Measurements from ENCODE around the gene CHRNG.

CHRNG gene

DNA sequence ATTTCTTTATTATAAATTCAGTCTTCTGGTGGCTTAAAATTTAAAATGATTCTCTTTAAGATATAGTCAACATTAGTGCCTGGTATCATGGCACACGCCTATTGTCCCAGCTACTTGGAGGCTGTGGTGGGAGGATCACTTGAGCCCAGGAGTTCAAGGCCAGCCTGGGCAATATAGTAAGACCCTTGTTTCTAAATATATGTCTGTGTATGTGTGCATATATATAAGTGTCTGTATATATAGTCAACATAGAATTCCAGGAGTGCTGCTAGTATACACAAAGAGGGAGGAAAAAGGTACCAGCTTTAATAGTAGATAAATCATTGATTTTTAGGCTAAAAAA lies 35.9 kb downstream of the CHRNG start:
- peaks cover 48% of the 10 kb centered on the region for H3K36me3 ChIP-seq (ENCODE audit: control insufficient read depth, insufficient read depth, low read length)
- H3K27ac ChIP-seq (ENCODE audit: insufficient read depth, low read length, poor library complexity, severe bottlenecking), result no peak overlapping the region
- H3K27me3 ChIP-seq (replicated peaks; ENCODE audit: control insufficient read depth, insufficient read depth, low read length, poor library complexity, severe bottlenecking), result no peaks in the 10 kb centered on the region

DNA sequence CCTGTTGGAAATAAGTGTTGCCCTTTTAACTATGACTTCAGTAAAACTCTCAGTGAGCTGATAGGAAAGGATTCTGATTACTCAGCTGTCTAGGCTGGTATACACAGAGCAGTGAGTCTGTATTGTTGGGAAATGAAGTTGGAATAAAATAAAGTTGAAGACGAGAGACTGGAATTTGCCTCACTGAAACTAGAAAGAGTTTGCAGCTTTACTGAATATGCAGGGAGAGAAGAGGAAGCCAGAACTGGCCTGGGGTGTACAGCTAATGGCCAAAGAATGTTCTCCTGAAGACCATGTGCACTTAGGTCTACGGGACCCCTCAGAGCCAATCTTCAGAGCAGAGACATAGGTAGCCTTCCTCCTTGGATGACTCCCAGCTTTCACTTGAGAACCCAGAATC lies 37.5 kb downstream of the CHRNG start:
- DNase-seq, result no peak
- H3K4me3 ChIP-seq (ENCODE audit: insufficient read depth, low read depth, low read length, poor library complexity, severe bottlenecking), result no peak overlapping the region
- no peak overlapping the region for H3K27ac ChIP-seq (ENCODE audit: insufficient read depth, low read length, poor library complexity, severe bottlenecking)
- H3K36me3 ChIP-seq (ENCODE audit: control insufficient read depth, insufficient read depth, low read length), result peaks cover 59% of the 10 kb centered on the region
- H3K4me1 ChIP-seq (ENCODE audit: control insufficient read depth, insufficient read depth, low read length, poor library complexity, severe bottlenecking), result no peaks in the 10 kb centered on the region
- H3K9me3 ChIP-seq (ENCODE audit: control insufficient read depth, low read length), result no peaks in the 10 kb centered on the region
- no peaks in the 10 kb centered on the region for H3K27me3 ChIP-seq (replicated peaks; ENCODE audit: control insufficient read depth, insufficient read depth, low read length, poor library complexity, severe bottlenecking)

More for the DNA sequence above, 35.9 kb downstream of the CHRNG start:
- Histone ChIP-seq H3K9me3 (ENCODE audit: control insufficient read depth, low read length) (no peaks in the 10 kb centered on the region), H3K4me3 (ENCODE audit: insufficient read depth, low read depth, low read length, poor library complexity, severe bottlenecking) (no peak overlapping the region), H3K4me1 (ENCODE audit: control insufficient read depth, insufficient read depth, low read length, poor library complexity, severe bottlenecking) (no peaks in the 10 kb centered on the region)
- DNase-seq, result no peak

DNA sequence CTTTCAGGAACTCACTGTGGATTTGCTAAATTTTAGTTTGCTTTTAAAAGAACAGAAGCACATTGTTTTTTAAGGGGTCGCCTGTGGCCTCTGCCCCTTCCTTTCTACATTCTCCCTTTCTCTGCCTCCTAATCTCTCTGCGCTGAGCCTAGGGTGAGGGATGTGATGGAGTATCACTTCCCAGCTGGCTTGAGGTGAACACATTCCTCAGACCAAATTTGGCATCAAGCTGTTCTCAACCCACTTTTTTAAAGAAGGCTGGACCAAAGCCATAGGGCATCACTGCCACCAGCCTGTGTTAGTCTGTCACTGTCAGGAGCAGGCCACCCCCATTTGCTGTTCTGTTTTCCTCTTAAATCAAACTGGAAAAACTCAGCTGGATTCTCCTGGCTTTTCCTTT lies 38.3 kb downstream of the CHRNG start:
- Histone ChIP-seq H3K9me3 (ENCODE audit: control insufficient read depth, low read length) (no peaks in the 10 kb centered on the region), H3K27me3 (replicated peaks; ENCODE audit: control insufficient read depth, insufficient read depth, low read length, poor library complexity, severe bottlenecking) (no peaks in the 10 kb centered on the region), H3K4me1 (ENCODE audit: control insufficient read depth, insufficient read depth, low read length, poor library complexity, severe bottlenecking) (no peaks in the 10 kb centered on the region), H3K4me3 (ENCODE audit: insufficient read depth, low read depth, low read length, poor library complexity, severe bottlenecking) (no peak overlapping the region), H3K36me3 (ENCODE audit: control insufficient read depth, insufficient read depth, low read length) (peaks cover 61% of the 10 kb centered on the region), H3K27ac (ENCODE audit: insufficient read depth, low read length, poor library complexity, severe bottlenecking) (no peak overlapping the region)
- DNase-seq, result no peak

DNA sequence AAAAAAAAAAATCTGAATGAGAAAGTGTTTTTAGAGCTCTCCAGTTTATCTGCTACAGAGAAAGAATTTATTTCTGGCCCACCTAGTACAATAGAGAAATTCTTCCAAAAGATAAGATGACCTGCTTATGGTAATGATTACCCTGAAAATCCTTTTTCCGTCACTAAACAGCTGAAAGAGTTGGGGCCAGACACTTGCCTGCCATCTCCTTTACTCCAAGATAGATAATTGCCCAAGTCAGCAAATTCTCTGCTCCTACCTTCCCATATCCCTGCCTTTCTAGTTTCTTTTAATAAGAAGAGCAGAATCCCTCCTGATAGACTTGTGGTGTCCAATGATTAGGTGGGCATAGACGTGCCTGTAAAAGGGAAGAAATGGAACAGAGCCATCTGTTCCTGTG lies 39.1 kb downstream of the CHRNG start:
- Histone ChIP-seq H3K27ac (ENCODE audit: insufficient read depth, low read length, poor library complexity, severe bottlenecking) (no peak overlapping the region), H3K9me3 (ENCODE audit: control insufficient read depth, low read length) (no peaks in the 10 kb centered on the region), H3K4me3 (ENCODE audit: insufficient read depth, low read depth, low read length, poor library complexity, severe bottlenecking) (no peak overlapping the region), H3K36me3 (ENCODE audit: control insufficient read depth, insufficient read depth, low read length) (peaks cover 60% of the 10 kb centered on the region), H3K27me3 (replicated peaks; ENCODE audit: control insufficient read depth, insufficient read depth, low read length, poor library complexity, severe bottlenecking) (no peaks in the 10 kb centered on the region), H3K4me1 (ENCODE audit: control insufficient read depth, insufficient read depth, low read length, poor library complexity, severe bottlenecking) (no peaks in the 10 kb centered on the region)
- no peak for DNase-seq

DNA sequence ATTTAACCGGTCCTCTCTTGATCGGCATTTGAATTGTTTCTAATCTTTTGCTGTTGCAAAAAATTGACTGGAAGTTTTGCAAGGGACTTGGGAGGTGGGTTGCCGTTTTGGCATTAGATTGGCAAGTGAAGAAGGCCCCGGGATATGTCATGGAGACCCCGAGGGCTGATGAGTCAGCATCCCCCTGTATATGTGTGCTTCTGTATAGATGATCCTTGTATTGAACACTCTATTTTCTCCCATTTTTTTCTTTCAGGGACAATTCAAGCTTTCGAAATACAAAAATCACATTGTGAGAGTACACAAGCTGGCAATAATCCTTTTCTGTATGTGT lies 41.1 kb downstream of the CHRNG start:
- peaks cover 46% of the 10 kb centered on the region for H3K36me3 ChIP-seq (ENCODE audit: control insufficient read depth, insufficient read depth, low read length)

DNA sequence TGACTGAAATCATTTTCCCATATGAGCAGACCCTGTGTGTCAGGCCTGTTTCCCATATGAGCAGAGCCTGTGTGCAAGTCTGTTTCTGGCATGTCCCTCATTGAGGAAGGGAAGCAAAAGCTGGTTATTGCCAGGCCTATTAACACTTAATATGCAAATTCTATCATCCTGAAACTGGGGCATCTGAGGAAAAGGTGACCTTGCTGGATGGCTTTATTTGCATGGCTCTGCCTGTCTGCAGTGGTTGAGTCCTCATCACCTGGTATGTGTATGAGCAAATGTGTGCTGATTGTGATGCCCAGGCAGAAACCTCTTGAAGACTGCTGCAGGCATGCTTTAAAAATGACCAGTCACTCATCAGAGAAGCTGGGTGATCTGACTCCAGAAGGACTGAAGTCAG lies 42.2 kb downstream of the CHRNG start:
- Histone ChIP-seq H3K27ac (ENCODE audit: insufficient read depth, low read length, poor library complexity, severe bottlenecking) (no peak overlapping the region), H3K9me3 (ENCODE audit: control insufficient read depth, low read length) (no peaks in the 10 kb centered on the region), H3K27me3 (replicated peaks; ENCODE audit: control insufficient read depth, insufficient read depth, low read length, poor library complexity, severe bottlenecking) (no peaks in the 10 kb centered on the region), H3K4me3 (ENCODE audit: insufficient read depth, low read depth, low read length, poor library complexity, severe bottlenecking) (no peak overlapping the region), H3K36me3 (ENCODE audit: control insufficient read depth, insufficient read depth, low read length) (peaks cover 39% of the 10 kb centered on the region), H3K4me1 (ENCODE audit: control insufficient read depth, insufficient read depth, low read length, poor library complexity, severe bottlenecking) (no peaks in the 10 kb centered on the region)
- no peak for DNase-seq

More for the DNA sequence above, 41.1 kb downstream of the CHRNG start:
- H3K4me3 ChIP-seq (ENCODE audit: insufficient read depth, low read depth, low read length, poor library complexity, severe bottlenecking), result no peak overlapping the region
- H3K9me3 ChIP-seq (ENCODE audit: control insufficient read depth, low read length), result no peaks in the 10 kb centered on the region
- no peaks in the 10 kb centered on the region for H3K27me3 ChIP-seq (replicated peaks; ENCODE audit: control insufficient read depth, insufficient read depth, low read length, poor library complexity, severe bottlenecking)
- no peak overlapping the region for H3K27ac ChIP-seq (ENCODE audit: insufficient read depth, low read length, poor library complexity, severe bottlenecking)
- DNase-seq, result no peak
- H3K4me1 ChIP-seq (ENCODE audit: control insufficient read depth, insufficient read depth, low read length, poor library complexity, severe bottlenecking), result no peaks in the 10 kb centered on the region

DNA sequence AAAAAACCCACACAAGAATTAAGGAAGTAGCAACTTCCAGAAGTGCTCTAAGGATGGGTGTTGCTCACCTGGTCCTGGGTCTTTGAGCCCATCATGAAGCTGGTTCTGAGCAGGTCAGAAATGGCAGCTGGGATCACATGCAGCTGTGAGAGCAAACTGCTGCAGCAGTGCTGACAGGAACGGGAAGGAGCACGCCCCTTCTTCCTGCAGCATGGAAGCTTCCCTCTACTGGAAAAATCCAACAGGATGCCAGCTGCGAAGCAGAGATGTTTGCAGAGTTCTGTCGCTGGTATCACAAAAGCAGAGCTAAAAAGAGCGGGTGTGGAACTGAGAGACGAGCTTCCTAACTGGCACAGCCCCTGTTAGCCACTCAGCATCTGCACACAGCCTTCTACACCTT lies 44.7 kb downstream of the CHRNG start:
- H3K27ac ChIP-seq (ENCODE audit: insufficient read depth, low read length, poor library complexity, severe bottlenecking), result no peak overlapping the region
- no peak for DNase-seq
- H3K4me1 ChIP-seq (ENCODE audit: control insufficient read depth, insufficient read depth, low read length, poor library complexity, severe bottlenecking), result no peaks in the 10 kb centered on the region
- no peak overlapping the region for H3K4me3 ChIP-seq (ENCODE audit: insufficient read depth, low read depth, low read length, poor library complexity, severe bottlenecking)
- H3K27me3 ChIP-seq (replicated peaks; ENCODE audit: control insufficient read depth, insufficient read depth, low read length, poor library complexity, severe bottlenecking), result no peaks in the 10 kb centered on the region
- H3K9me3 ChIP-seq (ENCODE audit: control insufficient read depth, low read length), result no peaks in the 10 kb centered on the region
- H3K36me3 ChIP-seq (ENCODE audit: control insufficient read depth, insufficient read depth, low read length), result peaks cover 30% of the 10 kb centered on the region

DNA sequence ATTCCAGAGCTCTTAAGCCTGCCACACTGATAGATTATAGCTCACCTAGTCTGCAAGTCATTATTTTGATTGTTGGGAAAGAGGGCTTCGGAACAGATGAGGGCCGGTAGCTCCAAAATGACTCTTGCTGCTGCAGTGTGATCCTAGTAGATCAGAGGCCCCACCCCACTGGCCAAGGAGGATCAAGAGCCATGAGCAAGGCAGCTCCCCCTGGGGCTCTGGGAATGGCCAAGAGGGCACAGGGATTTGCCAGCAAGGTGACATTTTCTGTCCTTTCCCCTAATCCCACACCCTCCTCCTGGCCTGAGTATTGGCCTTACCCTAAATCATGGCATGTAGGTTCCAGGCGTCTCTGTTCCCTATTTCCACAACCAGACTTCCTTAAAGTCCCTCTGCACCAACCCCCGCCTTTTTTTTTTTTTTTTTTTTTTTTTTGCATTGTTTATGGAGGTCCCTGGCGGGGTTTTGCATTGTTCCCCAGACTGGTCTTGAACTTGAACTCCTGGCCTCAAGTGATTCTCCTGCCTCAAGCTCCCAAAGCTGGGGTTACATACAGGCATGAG lies 47.5 kb downstream of the CHRNG start:
- no peaks in the 10 kb centered on the region for H3K9me3 ChIP-seq (ENCODE audit: control insufficient read depth, low read length)
- no peaks in the 10 kb centered on the region for H3K4me1 ChIP-seq (ENCODE audit: control insufficient read depth, insufficient read depth, low read length, poor library complexity, severe bottlenecking)
- H3K27me3 ChIP-seq (replicated peaks; ENCODE audit: control insufficient read depth, insufficient read depth, low read length, poor library complexity, severe bottlenecking), result no peaks in the 10 kb centered on the region
- DNase-seq, result no peak
- no peak overlapping the region for H3K4me3 ChIP-seq (ENCODE audit: insufficient read depth, low read depth, low read length, poor library complexity, severe bottlenecking)
- H3K36me3 ChIP-seq (ENCODE audit: control insufficient read depth, insufficient read depth, low read length), result peaks cover 11% of the 10 kb centered on the region
- H3K27ac ChIP-seq (ENCODE audit: insufficient read depth, low read length, poor library complexity, severe bottlenecking), result no peak overlapping the region

DNA sequence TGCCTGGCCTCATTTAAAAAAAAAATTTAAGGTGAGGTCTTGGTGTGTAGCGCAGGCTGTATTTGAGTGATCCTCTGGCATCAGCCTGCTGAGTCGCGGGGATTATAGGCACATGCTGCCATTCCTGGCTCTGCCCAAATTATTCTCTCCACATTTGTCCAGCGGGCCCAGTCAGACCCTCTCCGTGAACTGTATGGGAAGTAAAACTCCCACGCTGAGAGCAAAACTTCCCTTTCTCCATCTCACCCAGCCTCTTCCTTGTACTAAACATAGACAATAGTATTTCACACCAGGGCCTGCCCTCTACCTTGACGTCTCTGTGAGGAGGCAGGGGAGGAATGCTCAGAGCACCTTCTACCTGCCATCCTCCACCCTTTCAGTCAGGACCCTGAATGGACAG lies 48.0 kb downstream of the CHRNG start:
- Histone ChIP-seq H3K4me3 (ENCODE audit: insufficient read depth, low read depth, low read length, poor library complexity, severe bottlenecking) (no peak overlapping the region), H3K4me1 (ENCODE audit: control insufficient read depth, insufficient read depth, low read length, poor library complexity, severe bottlenecking) (no peaks in the 10 kb centered on the region), H3K36me3 (ENCODE audit: control insufficient read depth, insufficient read depth, low read length) (peaks cover 7% of the 10 kb centered on the region), H3K27ac (ENCODE audit: insufficient read depth, low read length, poor library complexity, severe bottlenecking) (no peak overlapping the region), H3K27me3 (replicated peaks; ENCODE audit: control insufficient read depth, insufficient read depth, low read length, poor library complexity, severe bottlenecking) (no peaks in the 10 kb centered on the region), H3K9me3 (ENCODE audit: control insufficient read depth, low read length) (no peaks in the 10 kb centered on the region)
- DNase-seq, result no peak

DNA sequence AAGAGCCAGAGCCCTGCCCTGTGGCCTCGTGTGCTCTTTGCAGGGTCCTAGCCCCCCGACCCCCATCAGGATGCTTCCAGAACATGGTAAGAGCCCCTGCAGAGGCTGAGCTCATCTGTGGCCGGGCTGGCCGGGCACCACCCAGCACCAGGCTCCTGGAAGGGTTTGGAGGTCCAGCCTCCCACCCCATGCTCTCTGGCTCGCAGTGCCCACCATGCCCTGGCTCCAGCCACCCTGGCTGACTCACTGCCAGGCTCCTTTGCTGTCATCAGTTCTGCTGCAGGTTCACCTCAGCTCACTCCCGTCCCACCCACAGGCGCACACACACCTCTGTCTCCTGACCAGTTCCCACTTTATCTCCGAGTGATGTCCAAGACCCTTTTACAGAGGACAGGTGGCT lies 48.5 kb downstream of the CHRNG start:
- Histone ChIP-seq H3K4me3 (ENCODE audit: insufficient read depth, low read depth, low read length, poor library complexity, severe bottlenecking) (no peak overlapping the region), H3K36me3 (ENCODE audit: control insufficient read depth, insufficient read depth, low read length) (peaks cover 7% of the 10 kb centered on the region), H3K4me1 (ENCODE audit: control insufficient read depth, insufficient read depth, low read length, poor library complexity, severe bottlenecking) (no peaks in the 10 kb centered on the region), H3K27ac (ENCODE audit: insufficient read depth, low read length, poor library complexity, severe bottlenecking) (no peak overlapping the region), H3K27me3 (replicated peaks; ENCODE audit: control insufficient read depth, insufficient read depth, low read length, poor library complexity, severe bottlenecking) (no peaks in the 10 kb centered on the region), H3K9me3 (ENCODE audit: control insufficient read depth, low read length) (no peaks in the 10 kb centered on the region)
- DNase-seq, result no peak
